Measurements from ENCODE around the gene SEPTIN5. TPM values are rescaled to one million over a fixed set of nuclear protein-coding genes. Genes with fewer than 3 reads are reported as not detected.
"Not testable (repeated sequence)": the region's sequence is repeated elsewhere in the genome, so short reads cannot be mapped to it uniquely, and the experiment has no call there.

SEPTIN5 gene
- total RNA-seq, 3 donors from 2014 or later = 0.38 to 1.3 (median 1.1) TPM

DNA sequence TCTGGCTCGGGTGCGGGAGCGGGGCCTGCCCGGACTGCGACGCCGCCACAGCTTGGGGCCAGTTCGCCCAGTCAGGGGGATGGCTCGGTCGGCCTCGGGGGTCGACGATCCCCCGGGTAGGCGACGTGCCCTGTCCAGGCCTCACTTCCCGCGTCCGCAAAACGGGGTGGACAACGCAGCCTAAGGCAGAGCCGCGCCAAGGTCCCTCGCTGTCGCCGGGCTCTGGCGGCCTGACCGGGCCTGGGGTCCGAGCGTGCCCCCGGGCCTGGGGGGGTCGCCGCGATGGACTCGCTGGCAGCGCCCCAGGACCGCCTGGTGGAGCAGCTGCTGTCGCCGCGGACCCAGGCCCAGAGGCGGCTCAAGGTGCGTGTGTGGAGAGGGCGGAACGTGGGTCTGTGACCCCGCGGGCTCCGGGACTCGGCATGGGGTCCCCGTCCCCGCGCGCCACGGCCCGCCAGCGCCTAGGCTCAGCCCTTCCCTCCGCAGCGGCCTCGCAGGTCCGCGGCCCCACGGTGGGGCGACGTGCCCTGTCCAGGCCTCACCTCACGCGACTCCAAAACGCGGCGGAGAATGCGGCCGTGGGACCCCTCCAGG is 4.2 kb downstream of the SEPTIN5 start:
- ATAC-seq (peak in 1 of 2 donors; percentile 4), DNase-seq (no peak)
- Mint-ChIP-seq H3K9me3 (no peaks in the 10 kb centered on the region), H3K4me3 (no peak overlapping the region), H3K4me1 (ENCODE audit: low read depth) (peaks cover 17% of the 10 kb centered on the region), H3K27me3 (ENCODE audit: low read depth) (peaks cover 50% of the 10 kb centered on the region), H3K36me3 (ENCODE audit: insufficient read depth) (no peaks in the 10 kb centered on the region)

DNA sequence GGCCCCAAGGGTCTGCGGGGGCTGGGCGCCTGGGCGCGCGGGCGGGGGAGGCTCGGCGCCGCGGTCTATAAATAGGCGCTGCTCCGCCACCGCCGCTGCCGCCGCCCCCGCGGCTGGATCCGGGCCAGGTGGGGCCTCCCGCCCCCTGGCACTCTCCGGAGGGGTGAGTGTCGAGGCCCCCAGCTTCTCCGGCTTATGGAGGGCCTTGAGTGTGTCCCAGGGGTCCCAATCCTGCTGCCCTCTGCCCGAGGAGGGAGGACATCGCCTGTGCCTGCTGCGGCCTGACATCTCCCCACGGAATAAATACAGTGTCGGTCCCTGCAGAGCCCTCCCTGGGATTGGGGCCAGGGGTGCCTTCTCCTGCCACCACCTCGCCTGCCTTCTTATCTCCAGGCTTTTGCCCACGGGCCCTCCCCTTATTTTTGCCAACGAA is 4.8 kb downstream of the SEPTIN5 start:
- H3K4me1 Mint-ChIP-seq (ENCODE audit: low read depth) = peaks cover 15% of the 10 kb centered on the region
- ATAC-seq = no peak

DNA sequence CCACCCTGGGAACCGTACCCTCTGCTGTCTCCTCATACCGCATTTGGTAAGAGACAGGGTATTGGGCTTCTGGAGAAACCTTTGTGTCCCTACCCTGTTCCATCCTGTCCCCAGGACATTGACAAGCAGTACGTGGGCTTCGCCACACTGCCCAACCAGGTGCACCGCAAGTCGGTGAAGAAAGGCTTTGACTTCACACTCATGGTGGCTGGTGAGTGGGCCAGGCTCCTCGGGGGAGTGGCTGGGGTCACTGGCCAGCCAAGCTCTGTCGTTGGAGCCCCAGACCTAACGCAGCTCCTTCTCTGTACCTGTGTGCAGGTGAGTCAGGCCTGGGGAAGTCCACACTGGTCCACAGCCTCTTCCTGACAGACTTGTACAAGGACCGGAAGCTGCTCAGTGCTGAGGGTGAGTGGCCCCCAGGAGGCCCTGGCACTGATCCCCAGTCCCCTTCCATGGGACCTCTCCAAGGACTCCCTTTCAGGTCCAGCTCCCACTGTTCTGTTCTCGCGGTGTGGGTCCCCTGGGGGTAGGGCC is 5.3 kb downstream of the SEPTIN5 start:
- DNase-seq (no peak), ATAC-seq (no peak)
- H3K27me3 Mint-ChIP-seq (ENCODE audit: low read depth) = peaks cover 49% of the 10 kb centered on the region
- H3K9me3 Mint-ChIP-seq = no peaks in the 10 kb centered on the region
- H3K4me1 Mint-ChIP-seq (ENCODE audit: low read depth) = peaks cover 17% of the 10 kb centered on the region
- peak overlapping the region; percentile 60 for H3K4me3 Mint-ChIP-seq
- H3K36me3 Mint-ChIP-seq (ENCODE audit: insufficient read depth) = no peaks in the 10 kb centered on the region

More for the DNA sequence above, 4.8 kb downstream of the SEPTIN5 start:
- Mint-ChIP-seq H3K9me3 (no peaks in the 10 kb centered on the region), H3K4me3 (peak overlapping the region; percentile 60), H3K36me3 (ENCODE audit: insufficient read depth) (no peaks in the 10 kb centered on the region), H3K27me3 (ENCODE audit: low read depth) (peaks cover 46% of the 10 kb centered on the region)
- DNase-seq = peak; percentile 47

DNA sequence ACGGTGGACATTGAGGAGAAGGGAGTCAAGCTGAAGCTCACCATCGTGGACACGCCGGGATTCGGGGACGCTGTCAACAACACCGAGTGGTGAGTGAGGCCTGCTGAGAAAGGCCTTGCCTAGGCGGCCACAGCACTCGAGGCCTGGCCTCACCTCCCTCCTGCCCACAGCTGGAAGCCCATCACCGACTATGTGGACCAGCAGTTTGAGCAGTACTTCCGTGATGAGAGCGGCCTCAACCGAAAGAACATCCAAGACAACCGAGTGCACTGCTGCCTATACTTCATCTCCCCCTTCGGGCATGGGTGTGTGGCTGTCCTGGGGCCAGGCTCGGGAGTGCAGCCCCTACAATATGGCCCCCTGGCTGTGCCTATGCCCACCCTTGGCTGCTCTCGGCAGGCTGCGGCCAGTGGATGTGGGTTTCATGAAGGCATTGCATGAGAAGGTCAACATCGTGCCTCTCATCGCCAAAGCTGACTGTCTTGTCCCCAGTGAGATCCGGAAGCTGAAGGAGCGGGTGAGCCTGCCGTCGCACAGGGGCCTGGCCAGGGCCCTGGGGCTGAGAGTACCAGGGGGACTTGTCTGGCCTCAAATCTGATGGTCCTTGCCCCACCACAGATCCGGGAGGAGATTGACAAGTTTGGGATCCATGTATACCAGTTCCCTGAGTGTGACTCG is 6.0 kb downstream of the SEPTIN5 start:
- H3K4me1 Mint-ChIP-seq (ENCODE audit: low read depth) = peaks cover 18% of the 10 kb centered on the region
- no peak for ATAC-seq
- no peaks in the 10 kb centered on the region for H3K9me3 Mint-ChIP-seq
- H3K4me3 Mint-ChIP-seq = no peak overlapping the region
- DNase-seq = no peak
- H3K36me3 Mint-ChIP-seq (ENCODE audit: insufficient read depth) = no peaks in the 10 kb centered on the region
- H3K27me3 Mint-ChIP-seq (ENCODE audit: low read depth) = peaks cover 56% of the 10 kb centered on the region

DNA sequence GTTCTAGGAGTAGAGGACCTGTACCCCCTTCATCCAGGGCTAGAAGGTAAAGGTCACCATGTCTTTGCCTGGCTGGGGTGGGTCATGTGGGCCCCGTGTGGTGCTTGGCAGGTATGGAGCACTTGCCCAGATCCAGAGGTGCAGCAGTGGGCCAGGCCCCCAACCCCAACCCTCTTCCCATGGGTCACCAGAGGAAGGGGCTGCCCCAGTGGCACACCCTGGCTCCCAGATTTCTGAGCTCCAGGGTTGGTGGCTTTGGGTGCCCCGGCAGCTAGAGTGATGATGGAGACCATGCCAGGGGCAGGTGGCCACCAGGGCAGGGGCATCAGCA is 6.7 kb downstream of the SEPTIN5 start:
- H3K36me3 Mint-ChIP-seq (ENCODE audit: insufficient read depth) = no peaks in the 10 kb centered on the region
- peaks cover 18% of the 10 kb centered on the region for H3K4me1 Mint-ChIP-seq (ENCODE audit: low read depth)
- ATAC-seq = no peak
- DNase-seq = no peak
- peaks cover 59% of the 10 kb centered on the region for H3K27me3 Mint-ChIP-seq (ENCODE audit: low read depth)
- H3K9me3 Mint-ChIP-seq = no peaks in the 10 kb centered on the region
- no peak overlapping the region for H3K4me3 Mint-ChIP-seq

DNA sequence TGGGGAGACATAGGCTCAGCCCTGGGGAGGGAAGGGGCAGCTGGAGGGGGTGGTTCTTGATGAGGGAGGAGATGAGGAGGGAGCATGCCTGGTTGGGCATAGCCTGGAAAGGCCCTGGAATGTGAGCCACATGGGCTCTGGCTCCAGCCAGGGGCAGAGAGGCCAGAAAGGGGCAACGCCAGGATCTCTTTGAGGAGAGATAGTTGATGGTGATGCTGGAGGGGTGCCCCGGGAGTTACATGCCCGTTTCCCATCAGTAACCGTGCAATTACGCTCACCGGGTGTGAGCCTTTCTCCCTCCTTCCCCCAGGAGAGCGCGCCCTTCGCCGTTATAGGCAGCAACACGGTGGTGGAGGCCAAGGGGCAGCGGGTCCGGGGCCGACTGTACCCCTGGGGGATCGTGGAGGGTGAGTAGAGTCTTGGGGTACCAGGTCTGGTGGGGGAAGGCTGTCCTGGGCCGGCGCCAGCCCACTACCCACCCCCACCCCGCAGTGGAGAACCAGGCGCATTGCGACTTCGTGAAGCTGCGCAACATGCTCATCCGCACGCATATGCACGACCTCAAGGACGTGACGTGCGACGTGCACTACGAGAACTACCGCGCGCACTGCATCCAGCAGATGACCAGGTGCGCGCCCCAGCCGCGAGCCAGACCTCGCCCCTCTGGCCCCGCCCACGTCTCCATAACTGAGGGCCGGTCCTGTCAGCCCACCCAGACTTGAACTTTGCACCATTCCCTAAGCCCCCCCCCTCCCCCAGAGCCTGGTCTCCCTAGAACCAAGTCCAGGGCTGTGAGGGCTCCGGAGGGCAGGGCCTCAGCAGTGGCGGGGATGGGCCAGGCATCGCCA is 7.3 kb downstream of the SEPTIN5 start:
- DNase-seq (no peak), ATAC-seq (no peak)
- Mint-ChIP-seq H3K4me3 (no peak overlapping the region), H3K9me3 (no peaks in the 10 kb centered on the region), H3K36me3 (ENCODE audit: insufficient read depth) (no peaks in the 10 kb centered on the region), H3K4me1 (ENCODE audit: low read depth) (peaks cover 18% of the 10 kb centered on the region), H3K27me3 (ENCODE audit: low read depth) (peaks cover 55% of the 10 kb centered on the region)

DNA sequence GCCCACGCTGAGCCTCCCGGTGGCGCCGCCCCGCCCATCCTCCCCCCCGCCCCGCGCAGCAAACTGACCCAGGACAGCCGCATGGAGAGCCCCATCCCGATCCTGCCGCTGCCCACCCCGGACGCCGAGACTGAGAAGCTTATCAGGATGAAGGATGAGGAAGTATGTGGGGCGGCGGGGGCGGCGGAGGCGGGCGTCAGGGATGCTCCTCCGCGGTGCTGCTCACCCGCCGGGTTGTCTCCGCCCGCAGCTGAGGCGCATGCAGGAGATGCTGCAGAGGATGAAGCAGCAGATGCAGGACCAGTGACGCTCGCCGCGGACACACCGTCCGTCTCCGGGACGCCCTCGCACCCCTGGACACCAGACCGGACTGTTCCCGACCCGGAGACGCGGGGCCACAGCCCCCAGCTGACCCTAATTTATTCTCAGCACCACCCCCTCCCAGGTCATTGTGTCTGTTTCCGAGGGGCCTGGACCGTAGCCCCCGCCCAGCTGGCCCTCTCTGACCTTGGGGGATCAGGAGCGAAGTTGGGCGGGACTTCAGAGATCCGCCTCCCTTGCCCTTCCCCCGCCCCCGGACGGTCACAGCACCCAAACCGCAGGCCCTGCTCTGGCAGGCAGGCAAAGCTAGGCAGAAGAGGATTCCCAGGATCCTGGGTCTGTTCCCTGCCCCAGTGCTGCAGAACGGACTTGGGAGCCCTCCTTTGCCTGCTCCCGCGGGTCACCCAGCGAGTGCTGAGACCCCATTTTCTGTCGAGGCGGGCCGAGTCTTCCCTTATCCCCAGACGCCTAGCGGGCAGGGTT is 8.1 kb downstream of the SEPTIN5 start:
- no peak overlapping the region for H3K4me3 Mint-ChIP-seq
- DNase-seq (no peak), ATAC-seq (no peak)
- H3K9me3 Mint-ChIP-seq = no peaks in the 10 kb centered on the region
- H3K36me3 Mint-ChIP-seq (ENCODE audit: insufficient read depth) = no peaks in the 10 kb centered on the region
- H3K27me3 Mint-ChIP-seq (ENCODE audit: low read depth) = peaks cover 55% of the 10 kb centered on the region
- H3K4me1 Mint-ChIP-seq (ENCODE audit: low read depth) = peaks cover 18% of the 10 kb centered on the region

DNA sequence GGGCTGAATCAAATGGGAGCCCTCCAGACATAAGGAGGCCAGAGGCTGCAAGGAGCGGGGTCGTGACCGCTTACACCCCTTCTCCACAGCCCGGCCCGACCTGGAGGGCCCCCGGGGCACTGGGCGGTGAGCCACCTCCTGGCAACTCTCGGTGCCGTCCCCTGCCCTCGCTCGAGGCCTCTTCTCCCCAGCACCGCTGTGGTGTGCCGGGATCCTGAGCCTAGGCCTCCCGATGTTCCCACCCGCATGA is 8.6 kb downstream of the SEPTIN5 start:
- ATAC-seq (no peak), DNase-seq (no peak)
- H3K4me1 Mint-ChIP-seq (ENCODE audit: low read depth) = peaks cover 16% of the 10 kb centered on the region
- no peaks in the 10 kb centered on the region for H3K36me3 Mint-ChIP-seq (ENCODE audit: insufficient read depth)
- no peak overlapping the region for H3K4me3 Mint-ChIP-seq
- no peaks in the 10 kb centered on the region for H3K9me3 Mint-ChIP-seq
- H3K27me3 Mint-ChIP-seq (ENCODE audit: low read depth) = peaks cover 52% of the 10 kb centered on the region

DNA sequence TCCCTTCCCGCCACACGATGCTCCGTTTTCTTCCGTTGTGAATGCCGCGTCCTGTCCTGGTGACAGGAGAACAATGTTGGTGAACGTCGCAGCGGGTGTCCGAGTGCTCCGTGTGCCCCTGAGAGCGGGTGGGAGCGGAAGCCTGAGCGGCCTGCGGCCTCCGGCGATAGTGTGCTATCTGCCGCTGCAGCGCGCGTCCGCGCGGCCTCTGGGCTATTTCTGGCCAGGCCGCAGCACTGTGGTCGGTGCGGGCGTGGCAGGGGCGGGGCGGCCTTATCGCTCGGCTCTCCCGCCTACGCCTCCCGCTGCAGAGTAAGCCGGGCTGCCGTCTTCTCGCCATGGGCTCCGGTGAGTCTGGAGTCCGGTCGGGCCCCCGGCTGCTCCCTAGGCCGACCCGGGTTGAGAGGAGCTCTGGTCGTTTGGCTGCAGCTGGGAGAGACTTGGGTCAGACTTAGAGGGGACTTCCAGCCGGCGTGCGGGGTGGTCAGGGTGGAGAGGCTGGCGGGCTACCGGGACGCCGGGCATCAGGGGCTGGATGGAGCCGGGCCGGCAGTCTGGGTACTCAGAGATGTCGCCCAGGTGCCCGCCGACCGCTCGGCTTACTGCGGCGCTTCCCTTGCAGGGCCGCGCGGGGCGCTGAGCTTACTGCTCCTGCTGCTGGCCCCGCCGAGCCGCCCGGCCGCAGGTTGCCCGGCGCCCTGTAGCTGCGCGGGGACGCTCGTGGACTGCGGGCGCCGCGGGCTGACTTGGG is 9.1 kb downstream of the SEPTIN5 start, which contains the start of gene GP1BB:
Gene GP1BB (plus strand): TSS at position 308 of the 751 bp plus-strand sequence. CDS start 31 bp downstream, at position 339.
- Mint-ChIP-seq H3K36me3 (ENCODE audit: insufficient read depth) (no peaks in the 10 kb centered on the region), H3K4me1 (ENCODE audit: low read depth) (peaks cover 16% of the 10 kb centered on the region), H3K4me3 (peak within 1 kb of the TSS; percentile 11), H3K27me3 (ENCODE audit: low read depth) (peaks cover 52% of the 10 kb centered on the region), H3K9me3 (no peaks in the 10 kb centered on the region)
- DNase-seq (no peak), ATAC-seq (peak; percentile 72 to 77)

DNA sequence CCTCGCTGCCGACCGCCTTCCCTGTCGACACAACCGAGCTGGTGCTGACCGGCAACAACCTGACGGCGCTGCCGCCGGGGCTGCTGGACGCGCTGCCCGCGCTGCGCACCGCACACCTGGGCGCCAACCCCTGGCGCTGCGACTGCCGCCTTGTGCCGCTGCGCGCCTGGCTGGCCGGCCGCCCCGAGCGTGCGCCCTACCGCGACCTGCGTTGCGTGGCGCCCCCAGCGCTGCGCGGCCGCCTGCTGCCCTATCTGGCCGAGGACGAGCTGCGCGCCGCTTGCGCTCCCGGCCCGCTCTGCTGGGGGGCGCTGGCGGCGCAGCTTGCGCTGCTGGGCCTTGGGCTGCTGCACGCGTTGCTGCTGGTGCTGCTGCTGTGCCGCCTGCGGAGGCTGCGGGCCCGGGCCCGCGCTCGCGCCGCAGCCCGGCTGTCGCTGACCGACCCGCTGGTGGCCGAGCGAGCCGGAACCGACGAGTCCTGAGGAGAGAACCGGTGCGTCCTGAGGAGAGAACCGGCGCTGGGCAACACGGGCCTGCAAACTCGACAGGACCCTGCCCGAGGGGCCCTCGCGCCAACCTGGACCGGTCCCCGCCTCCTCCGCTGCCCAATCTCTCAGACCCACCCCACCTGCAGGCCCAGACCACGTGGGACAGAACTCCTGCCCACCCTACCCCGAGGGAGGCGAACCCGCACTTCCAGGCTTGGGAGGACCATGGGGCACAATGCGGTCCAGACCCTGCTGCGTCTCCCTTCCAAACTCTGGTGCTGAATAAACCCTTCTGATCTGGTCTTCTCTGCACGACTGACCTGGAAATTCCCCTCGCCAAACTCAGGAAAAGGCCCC is 9.9 kb downstream of the SEPTIN5 start:
- Mint-ChIP-seq H3K4me1 (ENCODE audit: low read depth) (peaks cover 15% of the 10 kb centered on the region), H3K9me3 (no peaks in the 10 kb centered on the region), H3K36me3 (ENCODE audit: insufficient read depth) (no peaks in the 10 kb centered on the region), H3K4me3 (no peak overlapping the region), H3K27me3 (ENCODE audit: low read depth) (peaks cover 51% of the 10 kb centered on the region)
- DNase-seq (no peak), ATAC-seq (peak; percentile 83 to 89)

DNA sequence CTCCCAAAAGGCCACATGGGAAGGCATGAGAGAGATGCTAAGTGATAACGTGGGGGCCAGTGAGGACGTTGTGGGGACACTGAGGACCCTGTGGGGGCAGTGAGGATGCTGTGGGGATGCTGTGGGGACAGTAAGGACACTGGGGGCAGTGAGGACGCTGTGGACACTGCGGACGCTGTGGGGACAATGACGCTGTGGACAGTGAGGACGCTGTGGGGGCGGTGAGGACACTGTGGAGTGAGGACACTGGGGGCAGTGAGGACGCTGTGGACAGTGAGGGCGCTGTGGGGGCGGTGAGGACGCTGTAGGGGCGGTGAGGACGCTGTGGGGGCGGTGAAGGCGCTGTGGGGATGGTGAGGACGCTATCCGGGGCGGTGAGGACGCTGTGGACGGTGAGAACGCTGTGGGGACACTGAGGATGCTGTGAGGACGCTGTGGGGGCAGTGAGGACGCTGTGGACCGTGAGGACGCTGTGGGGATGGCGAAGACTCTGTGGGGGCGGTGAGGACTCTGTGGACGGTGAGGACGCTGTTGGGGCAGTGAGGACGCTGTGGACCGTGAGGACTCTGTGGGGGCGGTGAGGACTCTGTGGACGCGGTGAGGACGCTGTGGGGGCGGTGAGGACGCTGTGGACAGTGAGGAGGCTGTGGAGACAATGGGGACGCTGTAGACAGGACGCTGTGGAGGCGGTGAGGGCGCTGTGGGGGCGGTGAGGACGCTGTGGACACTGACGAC is 10.8 kb downstream of the SEPTIN5 start:
- H3K36me3 Mint-ChIP-seq (ENCODE audit: insufficient read depth) = no peaks in the 10 kb centered on the region
- H3K4me3 Mint-ChIP-seq = no peak overlapping the region

DNA sequence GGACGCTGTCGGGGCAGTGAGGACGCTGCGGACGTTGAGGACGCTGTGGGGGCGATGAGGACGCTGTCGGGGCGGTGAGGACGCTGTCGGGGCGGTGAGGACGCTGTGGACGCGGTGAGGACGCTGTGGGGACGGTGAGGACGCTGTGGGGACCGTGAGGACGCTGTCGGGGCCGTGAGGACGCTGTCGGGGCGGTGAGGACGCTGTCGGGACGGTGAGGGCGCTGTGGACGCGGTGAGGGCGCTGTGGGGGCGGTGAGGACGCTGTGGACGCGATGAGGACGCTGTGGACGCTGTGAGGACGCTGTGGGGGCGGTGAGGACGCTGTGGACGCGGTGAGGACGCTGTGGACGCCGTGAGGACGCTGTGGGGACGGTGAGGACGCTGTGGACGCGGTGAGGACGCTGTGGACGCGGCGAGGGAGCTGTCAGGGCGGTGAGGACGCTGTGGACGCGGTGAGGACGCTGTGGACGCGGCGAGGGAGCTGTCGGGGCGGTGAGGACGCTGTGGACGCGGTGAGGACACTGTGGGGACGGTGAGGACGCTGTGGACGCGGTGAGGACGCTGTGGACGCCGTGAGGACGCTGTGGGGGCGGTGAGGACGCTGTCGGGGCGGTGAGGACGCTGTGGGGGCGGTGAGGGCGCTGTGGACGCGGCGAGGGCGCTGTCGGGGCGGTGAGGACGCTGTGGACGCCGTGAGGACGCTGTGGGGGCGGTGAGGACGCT is 11.9 kb downstream of the SEPTIN5 start:
- H3K4me3 Mint-ChIP-seq; ATAC-seq; H3K36me3 Mint-ChIP-seq (ENCODE audit: insufficient read depth); DNase-seq; H3K9me3 Mint-ChIP-seq; H3K4me1 Mint-ChIP-seq (ENCODE audit: low read depth): not testable (repeated sequence)
- H3K27me3 Mint-ChIP-seq (ENCODE audit: low read depth) = peaks cover 31% of the 10 kb centered on the region

More for the DNA sequence above, 10.8 kb downstream of the SEPTIN5 start:
- DNase-seq (no peak), ATAC-seq (no peak)
- Mint-ChIP-seq H3K9me3 (no peaks in the 10 kb centered on the region), H3K27me3 (ENCODE audit: low read depth) (peaks cover 42% of the 10 kb centered on the region), H3K4me1 (ENCODE audit: low read depth) (peaks cover 7% of the 10 kb centered on the region)

All from activated T-cell treated with anti-CD3 and anti-CD28 coated beads, Interleukin-2, amount 50 U/mL, for 4 hours (primary cell).